Measurements from ENCODE around the gene DOK5.

DNA sequence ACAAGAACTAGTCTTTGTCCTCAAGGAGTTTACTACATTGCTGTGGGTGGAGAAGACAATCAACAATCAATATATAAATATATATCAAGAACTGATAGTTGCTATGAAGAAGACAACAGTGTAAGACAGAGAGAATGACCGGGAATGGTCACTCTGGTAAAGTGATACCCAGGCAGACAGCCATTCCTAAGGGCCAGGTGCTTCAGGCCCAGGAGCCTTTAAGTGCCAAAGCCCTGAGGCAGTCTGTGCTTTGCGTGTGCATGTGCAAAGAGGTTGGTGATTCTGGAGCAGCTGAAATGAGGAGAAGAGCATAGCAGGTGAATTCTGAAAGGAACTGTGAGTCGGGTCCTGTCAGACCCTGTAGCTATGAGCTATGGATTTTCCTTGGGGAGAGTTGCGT is 154.2 kb downstream of the DOK5 start:
- TF ChIP-seq POLR2A (IDR thresholded peaks at IDR 0.05) (no peak), CTCF (IDR thresholded peaks at IDR 0.05) (no peak)

Data from prostate gland (tissue), 2 donors.